SW480 (cell line): ENCODE measurements around the gene SLC7A6.
A peak's percentile ranks its signal among the peaks of the same experiment; 100 is the strongest.

Source experiments
- DNase-seq: peaks from one replicate; pipeline ENCODE4 v3.0.0-alpha.2; 2016; ENCODE audit warnings: low spot score

The SLC7A6 gene

GRCh38 chr16:68306633-68307032 lies 42.3 kb downstream of the SLC7A6 start:
- no peak for DNase-seq

GRCh38 chr16:68309799-68310198 lies 45.5 kb downstream of the SLC7A6 start:
- no peak for DNase-seq

GRCh38 chr16:68310437-68310773 lies 46.1 kb downstream of the SLC7A6 start:
- no peak for DNase-seq

- DNase-seq = peak; percentile 91
These were observed 46.6 kb downstream of the SLC7A6 start, which contains the start of the genes PRMT7 and SLC7A6OS for GRCh38 chr16:68310774-68311511. Gene PRMT7 (plus strand): TSS chr16:68311019. CDS start chr16:68315980, 4,961 bp downstream. Gene SLC7A6OS (minus strand): TSS chr16:68310946. CDS start chr16:68310926, 20 bp downstream.

GRCh38 chr16:68313116-68313515 lies 48.8 kb downstream of the SLC7A6 start:
- DNase-seq = no peak

GRCh38 chr16:68319185-68319908 lies 55.0 kb downstream of the SLC7A6 start:
- DNase-seq = no peak

GRCh38 chr16:68324336-68324735 lies 60.0 kb downstream of the SLC7A6 start:
- no peak for DNase-seq

- DNase-seq = no peak
These were observed 60.5 kb downstream of the SLC7A6 start for GRCh38 chr16:68324780-68325357.

- DNase-seq = peak; percentile 92
These were observed 64.0 kb downstream of the SLC7A6 start for GRCh38 chr16:68328151-68328859.

GRCh38 chr16:68328860-68329390 lies 64.6 kb downstream of the SLC7A6 start:
- DNase-seq = no peak

GRCh38 chr16:68331879-68332410 lies 67.6 kb downstream of the SLC7A6 start:
- no peak for DNase-seq

GRCh38 chr16:68332411-68333121 lies 68.2 kb downstream of the SLC7A6 start:
- DNase-seq = no peak

GRCh38 chr16:68335175-68335574 lies 70.8 kb downstream of the SLC7A6 start:
- no peak for DNase-seq

- no peak for DNase-seq
These were observed 74.2 kb downstream of the SLC7A6 start for GRCh38 chr16:68338326-68339119.

- DNase-seq = no peak
These were observed 74.9 kb downstream of the SLC7A6 start for GRCh38 chr16:68339214-68339613.

- DNase-seq = no peak
These were observed 78.3 kb downstream of the SLC7A6 start for GRCh38 chr16:68342620-68343019.

GRCh38 chr16:68343137-68343536 lies 78.8 kb downstream of the SLC7A6 start:
- no peak for DNase-seq

GRCh38 chr16:68344252-68344651 lies 79.9 kb downstream of the SLC7A6 start:
- DNase-seq = no peak

GRCh38 chr16:68345351-68345810 lies 81.1 kb downstream of the SLC7A6 start:
- no peak for DNase-seq

GRCh38 chr16:68345958-68346635 lies 81.8 kb downstream of the SLC7A6 start:
- no peak for DNase-seq
